Measurements from ENCODE around the gene TMPRSS6. TPM values are rescaled to one million over a fixed set of nuclear protein-coding genes. Genes with fewer than 3 reads are reported as not detected.

Gene TMPRSS6
- total RNA-seq, 1 donor from 2014 or later = 2.1 TPM

DNA sequence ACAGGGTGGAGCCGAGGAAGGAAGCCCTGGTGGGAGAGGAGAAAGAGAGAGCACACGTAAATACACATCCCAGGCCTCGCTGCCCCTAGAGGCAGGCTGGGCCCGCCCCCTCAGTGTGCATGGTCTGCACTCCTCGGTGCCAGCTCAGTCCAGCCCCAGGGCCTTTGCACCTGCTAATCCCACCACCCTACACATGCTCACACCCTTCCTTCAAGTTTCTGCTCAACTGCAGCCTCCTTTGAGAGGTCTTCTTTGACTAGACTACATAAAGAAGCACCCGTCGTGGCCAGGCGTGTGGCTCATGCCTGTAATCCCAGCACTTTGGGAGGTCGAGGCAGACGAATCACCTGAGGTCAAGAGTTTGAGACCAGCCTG is 34.7 kb upstream of the TMPRSS6 start:
- TF ChIP-seq, protein P1, sequence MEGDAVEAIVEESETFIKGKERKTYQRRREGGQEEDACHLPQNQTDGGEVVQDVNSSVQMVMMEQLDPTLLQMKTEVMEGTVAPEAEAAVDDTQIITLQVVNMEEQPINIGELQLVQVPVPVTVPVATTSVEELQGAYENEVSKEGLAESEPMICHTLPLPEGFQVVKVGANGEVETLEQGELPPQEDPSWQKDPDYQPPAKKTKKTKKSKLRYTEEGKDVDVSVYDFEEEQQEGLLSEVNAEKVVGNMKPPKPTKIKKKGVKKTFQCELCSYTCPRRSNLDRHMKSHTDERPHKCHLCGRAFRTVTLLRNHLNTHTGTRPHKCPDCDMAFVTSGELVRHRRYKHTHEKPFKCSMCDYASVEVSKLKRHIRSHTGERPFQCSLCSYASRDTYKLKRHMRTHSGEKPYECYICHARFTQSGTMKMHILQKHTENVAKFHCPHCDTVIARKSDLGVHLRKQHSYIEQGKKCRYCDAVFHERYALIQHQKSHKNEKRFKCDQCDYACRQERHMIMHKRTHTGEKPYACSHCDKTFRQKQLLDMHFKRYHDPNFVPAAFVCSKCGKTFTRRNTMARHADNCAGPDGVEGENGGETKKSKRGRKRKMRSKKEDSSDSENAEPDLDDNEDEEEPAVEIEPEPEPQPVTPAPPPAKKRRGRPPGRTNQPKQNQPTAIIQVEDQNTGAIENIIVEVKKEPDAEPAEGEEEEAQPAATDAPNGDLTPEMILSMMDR (IDR thresholded peaks at IDR 0.05) = no peak
- Histone ChIP-seq H3K27me3 (peaks cover 8% of the 10 kb centered on the region), H3K4me1 (no peaks in the 10 kb centered on the region), H3K36me3 (no peaks in the 10 kb centered on the region), H3K9me3 (no peaks in the 10 kb centered on the region), H3K4me3 (no peak overlapping the region), H3K27ac (no peak overlapping the region)
- intact Hi-C loops (cut with DNase I) = no loop called here
- DNase-seq (no peak), ATAC-seq (no peak)

DNA sequence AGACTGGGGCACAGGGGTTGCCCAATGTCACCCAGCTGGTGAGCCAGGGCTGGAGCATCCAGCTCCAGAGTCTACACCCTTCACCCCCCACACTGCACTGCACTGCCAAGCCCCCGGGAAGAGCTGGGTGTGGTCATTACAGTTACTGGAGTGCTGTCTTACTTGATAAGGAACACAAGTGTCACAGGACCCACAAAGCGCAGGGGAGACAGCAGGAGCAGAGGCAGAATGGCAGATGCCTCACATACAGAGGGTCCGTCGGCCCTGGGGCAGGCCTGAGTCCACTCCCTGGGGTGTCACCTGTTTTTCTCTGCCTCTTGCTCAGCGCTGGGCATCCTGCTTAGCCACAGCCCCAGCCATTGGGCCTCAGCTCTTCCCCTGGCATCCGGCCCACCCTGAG is 32.5 kb upstream of the TMPRSS6 start:
- ATAC-seq (no peak), DNase-seq (no peak)
- peaks cover 8% of the 10 kb centered on the region for H3K27me3 ChIP-seq
- no peaks in the 10 kb centered on the region for H3K4me1 ChIP-seq
- no peak overlapping the region for H3K27ac ChIP-seq
- intact Hi-C loops (cut with DNase I) = no loop called here
- no peaks in the 10 kb centered on the region for H3K36me3 ChIP-seq
- H3K4me3 ChIP-seq = no peak overlapping the region
- H3K9me3 ChIP-seq = no peaks in the 10 kb centered on the region
- TF ChIP-seq, protein P1 (IDR thresholded peaks at IDR 0.05) = no peak

DNA sequence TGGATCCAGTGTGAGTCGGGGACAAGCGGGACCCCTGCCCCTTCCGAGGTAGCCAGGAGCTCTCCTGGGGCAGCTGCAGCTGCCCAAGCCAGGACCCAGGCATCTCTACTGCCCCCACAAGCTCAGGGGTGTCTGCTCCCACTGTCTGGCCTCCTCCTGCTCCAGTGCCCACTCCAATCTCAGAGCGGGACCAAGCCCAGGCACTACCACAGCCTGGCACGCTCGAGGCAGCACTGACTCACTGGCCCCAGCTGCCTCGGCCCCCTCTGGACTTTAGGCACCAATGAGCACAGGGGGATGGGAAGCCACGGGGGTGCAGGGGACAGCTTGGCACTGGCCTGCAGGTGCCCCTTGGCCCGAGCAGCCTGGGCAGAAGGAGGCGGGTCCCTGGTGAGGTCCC is 32.0 kb upstream of the TMPRSS6 start:
- no peak for DNase-seq
- Histone ChIP-seq H3K9me3 (no peaks in the 10 kb centered on the region), H3K27ac (no peak overlapping the region), H3K36me3 (no peaks in the 10 kb centered on the region), H3K4me1 (no peaks in the 10 kb centered on the region), H3K27me3 (peaks cover 8% of the 10 kb centered on the region), H3K4me3 (no peak overlapping the region)
- intact Hi-C loops (cut with DNase I) = no loop called here
- ATAC-seq = no peak
- TF ChIP-seq, protein P1 (IDR thresholded peaks at IDR 0.05) = no peak

DNA sequence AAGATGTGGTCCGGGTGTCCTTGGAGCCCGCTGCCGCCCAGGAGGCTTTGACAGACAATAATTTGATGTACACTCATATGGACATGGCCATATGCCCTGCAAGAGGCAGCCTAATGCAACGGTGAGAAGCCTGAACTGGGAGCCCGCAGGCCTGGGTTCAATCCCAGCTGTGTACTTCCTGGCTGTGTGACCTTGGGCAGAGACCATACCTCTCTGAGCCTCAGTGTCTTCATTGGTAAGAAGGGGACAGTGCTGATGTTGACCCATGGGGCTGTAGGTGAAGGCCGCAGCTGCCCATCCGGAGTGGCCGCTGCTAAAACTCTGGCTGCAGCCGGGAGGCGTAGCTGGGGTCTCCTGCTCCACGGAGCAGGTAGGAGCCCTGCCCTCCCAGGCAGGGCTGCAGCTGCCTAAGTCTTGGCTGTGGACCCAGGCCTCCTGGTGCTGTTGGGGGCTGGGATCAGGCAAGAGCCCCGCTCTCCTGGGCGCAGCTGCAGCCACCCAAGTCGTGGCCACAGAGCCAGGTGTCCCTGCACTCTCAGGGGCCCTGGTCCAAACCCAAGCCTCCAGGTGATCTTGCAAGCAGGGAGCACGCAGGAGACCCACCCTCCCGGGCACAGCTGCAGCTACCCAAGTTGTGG is 31.3 kb upstream of the TMPRSS6 start:
- DNase-seq = no peak

DNA sequence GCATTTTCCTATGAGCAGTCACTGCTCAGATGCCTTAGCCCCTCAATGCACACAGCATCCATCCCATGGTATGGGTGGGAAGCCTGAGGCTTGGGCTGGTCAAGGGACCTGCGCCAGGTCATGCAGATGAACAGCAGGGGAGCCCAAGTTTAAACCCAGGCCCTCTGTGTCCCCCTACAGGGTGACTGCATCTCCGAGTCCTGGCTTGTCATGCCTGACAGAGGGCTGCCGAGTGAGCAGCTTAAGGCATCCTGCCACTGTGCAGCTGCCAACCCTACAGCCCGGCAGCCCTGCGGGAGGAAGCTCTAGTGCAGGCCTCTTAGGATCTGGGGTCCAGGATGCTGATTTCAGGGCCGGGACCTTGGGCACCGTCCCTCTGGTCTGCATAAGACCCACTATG is 30.2 kb upstream of the TMPRSS6 start:
- H3K27ac ChIP-seq = no peak overlapping the region
- H3K36me3 ChIP-seq = no peaks in the 10 kb centered on the region
- H3K27me3 ChIP-seq = peaks cover 4% of the 10 kb centered on the region
- DNase-seq (no peak), ATAC-seq (no peak)
- intact Hi-C loops (cut with DNase I) = no loop called here
- H3K4me1 ChIP-seq = no peaks in the 10 kb centered on the region
- no peaks in the 10 kb centered on the region for H3K9me3 ChIP-seq
- TF ChIP-seq, protein P1 (IDR thresholded peaks at IDR 0.05) = no peak
- no peak overlapping the region for H3K4me3 ChIP-seq

More for the DNA sequence above, 31.3 kb upstream of the TMPRSS6 start:
- Histone ChIP-seq H3K27ac (no peak overlapping the region), H3K9me3 (no peaks in the 10 kb centered on the region), H3K4me1 (no peaks in the 10 kb centered on the region), H3K4me3 (no peak overlapping the region), H3K27me3 (peaks cover 8% of the 10 kb centered on the region), H3K36me3 (no peaks in the 10 kb centered on the region)
- TF ChIP-seq, protein P1 (IDR thresholded peaks at IDR 0.05) = no peak
- no peak for ATAC-seq
- intact Hi-C loops (cut with DNase I) = no loop called here

Measured in upper lobe of right lung (tissue), 1 donor.